GM12874 (cell line): ENCODE data around the gene HORMAD2.

Source experiments
- TF ChIP-seq, protein P1 (sequence below): IDR thresholded peaks from 2 replicates; pipeline ENCODE4 v1.5.1; 2011; ENCODE audit warnings: low read depth, mild to moderate bottlenecking, control low read depth, low read length, moderate library complexity; ENCODE audit not compliant: insufficient read depth

The HORMAD2 gene

DNA sequence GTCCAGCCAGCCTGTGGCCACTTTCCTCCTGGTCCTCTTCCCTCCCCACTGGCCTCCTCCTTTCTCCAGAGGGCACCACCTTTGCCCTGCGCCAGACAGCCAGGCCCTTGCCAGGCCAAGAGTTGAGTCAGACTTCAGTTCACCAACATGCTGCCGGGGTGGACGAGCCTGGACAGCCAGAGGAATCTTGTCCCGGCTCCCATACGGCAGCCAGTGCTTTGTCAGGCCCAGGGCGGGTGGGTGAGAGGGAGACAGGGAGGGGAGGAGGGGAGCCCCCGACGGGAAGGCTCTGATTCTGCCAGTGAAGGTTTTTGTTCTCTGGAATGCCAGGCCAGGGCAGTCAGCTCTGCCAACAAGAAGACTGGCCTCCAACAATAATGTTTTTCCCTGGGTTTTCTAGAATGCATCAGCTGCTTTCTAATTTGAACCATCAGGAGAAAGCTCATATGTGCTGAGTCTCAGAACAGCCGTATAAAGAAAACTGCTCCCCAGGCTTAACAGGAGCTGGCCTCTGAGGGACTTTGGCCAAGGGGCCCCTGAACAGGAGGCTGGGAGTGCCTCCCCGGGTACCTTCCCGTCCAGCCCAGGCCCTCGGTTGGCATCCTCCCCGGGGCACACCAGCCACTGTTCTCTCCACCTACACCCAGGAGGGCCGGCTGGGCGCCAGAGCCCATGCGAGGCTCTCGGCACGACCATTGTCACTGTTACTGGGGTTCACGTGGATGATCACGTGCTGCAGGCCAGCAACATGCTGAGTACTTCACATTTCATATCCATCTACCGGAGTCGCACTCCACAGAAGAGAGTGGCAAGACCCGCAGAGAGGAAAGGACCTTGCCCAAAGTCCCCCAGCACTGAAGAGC lies 137.7 kb downstream of the HORMAD2 start:
- TF ChIP-seq, protein P1, sequence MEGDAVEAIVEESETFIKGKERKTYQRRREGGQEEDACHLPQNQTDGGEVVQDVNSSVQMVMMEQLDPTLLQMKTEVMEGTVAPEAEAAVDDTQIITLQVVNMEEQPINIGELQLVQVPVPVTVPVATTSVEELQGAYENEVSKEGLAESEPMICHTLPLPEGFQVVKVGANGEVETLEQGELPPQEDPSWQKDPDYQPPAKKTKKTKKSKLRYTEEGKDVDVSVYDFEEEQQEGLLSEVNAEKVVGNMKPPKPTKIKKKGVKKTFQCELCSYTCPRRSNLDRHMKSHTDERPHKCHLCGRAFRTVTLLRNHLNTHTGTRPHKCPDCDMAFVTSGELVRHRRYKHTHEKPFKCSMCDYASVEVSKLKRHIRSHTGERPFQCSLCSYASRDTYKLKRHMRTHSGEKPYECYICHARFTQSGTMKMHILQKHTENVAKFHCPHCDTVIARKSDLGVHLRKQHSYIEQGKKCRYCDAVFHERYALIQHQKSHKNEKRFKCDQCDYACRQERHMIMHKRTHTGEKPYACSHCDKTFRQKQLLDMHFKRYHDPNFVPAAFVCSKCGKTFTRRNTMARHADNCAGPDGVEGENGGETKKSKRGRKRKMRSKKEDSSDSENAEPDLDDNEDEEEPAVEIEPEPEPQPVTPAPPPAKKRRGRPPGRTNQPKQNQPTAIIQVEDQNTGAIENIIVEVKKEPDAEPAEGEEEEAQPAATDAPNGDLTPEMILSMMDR = no peak

DNA sequence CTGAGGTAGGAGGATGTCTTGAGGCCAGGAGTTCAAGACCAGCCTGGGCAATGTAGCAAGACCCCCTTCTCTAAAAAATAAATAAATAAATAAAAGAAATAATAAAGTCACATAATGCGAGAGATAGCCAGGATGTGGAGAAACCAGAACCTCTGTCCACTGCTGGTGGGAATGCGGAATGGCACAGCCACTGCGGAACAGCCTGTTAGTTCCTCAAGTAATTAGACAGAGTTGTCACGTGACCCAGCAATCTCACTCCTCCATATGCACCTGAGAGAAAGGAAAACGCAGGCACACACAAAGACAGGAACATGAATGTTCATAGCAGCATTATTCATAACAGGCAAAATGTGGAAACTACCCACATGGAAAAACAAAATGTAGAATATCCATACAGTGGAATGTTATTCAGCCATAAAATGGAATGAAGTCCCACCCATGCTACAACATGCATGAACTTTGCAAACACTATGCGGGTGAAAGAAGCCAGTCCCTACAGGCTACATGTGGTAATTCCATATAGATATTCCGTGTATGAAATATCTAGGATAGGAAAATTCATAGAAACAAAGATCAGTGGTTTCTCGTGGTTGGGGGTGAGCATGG lies 138.9 kb downstream of the HORMAD2 start:
- TF ChIP-seq, protein P1 = no peak

DNA sequence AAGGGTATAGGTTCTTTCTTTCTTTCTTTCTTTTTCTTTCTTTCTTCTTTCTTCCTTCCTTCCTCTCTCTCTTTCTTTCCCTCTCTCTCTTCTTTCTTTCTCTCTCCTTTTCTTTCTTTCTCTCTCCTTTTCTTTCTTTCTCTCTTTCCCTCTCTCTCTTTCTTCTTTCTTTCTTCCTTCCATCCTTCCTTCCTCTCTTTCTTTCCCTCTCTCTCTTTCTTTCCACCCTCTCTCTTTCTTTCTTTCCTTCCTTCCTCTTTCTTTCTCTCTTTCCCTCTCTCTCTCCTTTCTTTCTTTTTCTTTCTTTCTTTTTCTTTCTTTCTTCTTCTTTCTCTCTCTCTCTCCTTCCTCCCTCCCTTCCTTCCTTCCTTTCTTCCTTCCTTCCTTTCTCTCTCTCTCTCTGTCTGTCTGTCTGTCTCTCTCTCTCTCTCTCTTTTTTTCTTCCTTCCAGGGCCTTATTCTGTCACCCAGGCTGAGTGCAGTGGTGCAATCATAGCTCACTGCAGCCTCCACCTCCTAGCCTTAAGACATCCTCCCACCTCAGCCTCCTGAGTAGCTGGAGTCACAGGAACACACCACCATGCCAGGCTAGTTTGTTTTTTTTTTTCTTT lies 139.5 kb downstream of the HORMAD2 start:
- TF ChIP-seq, protein P1 = no peak

DNA sequence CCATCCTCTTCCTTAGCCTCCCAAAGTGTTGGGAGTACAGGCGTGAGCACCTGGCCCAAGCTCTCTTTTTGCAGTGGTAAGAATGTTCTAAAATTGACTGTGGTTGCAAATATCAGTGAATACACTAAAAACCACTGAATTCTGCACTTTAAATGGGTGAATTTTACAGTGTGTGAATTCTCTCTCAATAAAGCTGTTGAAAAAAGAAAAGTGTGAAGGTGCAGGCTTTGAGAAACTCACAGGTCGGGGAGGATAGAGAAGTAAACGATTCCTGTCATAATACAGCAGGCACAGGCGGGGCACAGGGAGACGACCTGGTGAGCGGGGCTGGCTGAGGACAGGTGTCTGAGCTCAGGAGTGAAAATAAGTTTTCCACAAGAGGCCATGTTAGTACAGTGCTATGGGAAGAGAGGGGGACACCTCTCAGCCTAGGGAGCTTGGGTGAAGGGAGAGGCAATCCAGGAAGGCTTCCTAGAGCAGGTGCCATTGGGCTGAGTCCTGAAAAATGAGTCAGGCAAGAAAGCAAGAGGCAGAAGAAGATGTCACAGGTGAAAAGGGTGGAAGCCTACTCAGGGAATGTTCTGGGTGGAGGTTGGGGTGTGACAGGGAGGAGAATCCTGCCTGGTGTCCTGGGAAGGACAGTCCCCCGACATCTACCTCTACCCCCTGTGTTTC lies 140.2 kb downstream of the HORMAD2 start:
- TF ChIP-seq, protein P1 = no peak

DNA sequence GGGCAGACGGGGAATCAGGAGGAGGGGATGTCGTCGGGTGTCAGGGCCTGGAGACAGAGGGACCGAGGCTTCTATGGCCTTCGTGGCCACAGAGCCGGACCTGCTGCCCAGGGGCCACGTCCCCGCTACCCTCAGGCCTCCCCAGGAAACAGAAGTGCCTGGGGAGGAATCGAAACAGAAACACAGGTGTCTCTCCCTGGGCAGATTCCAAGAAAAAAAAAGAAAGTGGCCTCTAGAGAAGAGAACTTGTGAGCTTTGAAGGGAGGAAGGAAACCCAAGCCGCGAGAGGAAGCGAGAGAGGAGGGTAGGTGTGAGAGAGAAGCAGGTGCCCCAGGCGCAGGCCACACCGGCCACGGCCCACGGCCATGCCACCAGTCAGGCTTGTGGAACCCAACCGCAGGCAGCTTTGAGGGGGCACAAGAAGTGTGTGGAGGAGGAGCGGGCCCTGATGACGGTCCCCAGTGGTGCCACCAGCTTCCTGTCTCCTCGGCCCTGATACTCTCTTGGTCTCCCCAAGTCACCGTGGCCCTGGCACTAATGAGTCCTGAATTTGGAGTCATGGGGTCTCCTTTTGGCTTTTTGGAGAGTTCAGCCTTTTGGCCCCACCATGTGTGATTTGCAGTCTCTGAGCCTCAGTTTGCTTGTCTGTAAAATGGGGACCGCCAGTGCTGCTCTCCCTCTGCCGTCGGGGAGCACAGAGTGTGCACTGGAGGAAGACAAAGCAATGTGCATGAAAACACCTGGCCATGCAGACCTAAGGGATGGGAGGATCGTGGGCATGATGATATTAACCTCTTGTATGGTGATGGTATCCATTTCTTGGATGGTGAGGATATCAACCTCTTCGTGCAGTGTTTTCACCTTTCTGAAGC lies 141.1 kb downstream of the HORMAD2 start:
- TF ChIP-seq, protein P1 = no peak

DNA sequence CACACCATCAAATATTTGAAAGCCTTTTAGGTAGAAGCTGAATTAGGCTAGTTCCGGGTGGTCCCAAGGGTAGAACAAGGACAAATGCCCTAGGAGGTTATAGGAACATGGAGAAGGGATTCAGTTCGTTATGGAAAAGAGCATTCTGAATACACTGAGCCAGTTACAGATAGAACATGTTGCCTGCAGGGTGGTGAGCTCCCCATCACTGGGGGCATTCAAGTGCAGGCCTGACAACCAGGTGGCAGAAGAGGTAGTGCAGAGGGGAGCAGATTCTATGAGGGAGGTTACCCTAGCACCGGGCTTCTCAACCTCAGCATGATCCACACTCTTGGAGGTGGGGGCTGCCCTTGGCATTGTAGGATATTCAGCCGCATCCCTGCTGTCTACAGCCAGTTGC lies 142.1 kb downstream of the HORMAD2 start:
- TF ChIP-seq, protein P1 = no peak
